ENCODE data around the gene MYLK. TPM values are rescaled to one million over a fixed set of nuclear protein-coding genes. Genes with fewer than 3 reads are reported as not detected.

Gene MYLK
- total RNA-seq, 2 donors from 2014 or later: 2.1 to 52.1 TPM

- Mint-ChIP-seq H3K36me3 (ENCODE audit: low read depth) (peaks cover 3% of the 10 kb centered on the region), H3K4me1 (no peaks in the 10 kb centered on the region), H3K27me3 (peaks cover 4% of the 10 kb centered on the region), H3K4me3 (no peak overlapping the region), H3K27ac (no peak overlapping the region)
- H3K9me3 ChIP-seq (ENCODE audit: control insufficient read depth, low read length, poor library complexity, severe bottlenecking): no peaks in the 10 kb centered on the region
- ATAC-seq (no peak), DNase-seq (no peak)
Observed at GRCh38 chr3:123632161-123632655, 251.9 kb downstream of the MYLK start.

DNA sequence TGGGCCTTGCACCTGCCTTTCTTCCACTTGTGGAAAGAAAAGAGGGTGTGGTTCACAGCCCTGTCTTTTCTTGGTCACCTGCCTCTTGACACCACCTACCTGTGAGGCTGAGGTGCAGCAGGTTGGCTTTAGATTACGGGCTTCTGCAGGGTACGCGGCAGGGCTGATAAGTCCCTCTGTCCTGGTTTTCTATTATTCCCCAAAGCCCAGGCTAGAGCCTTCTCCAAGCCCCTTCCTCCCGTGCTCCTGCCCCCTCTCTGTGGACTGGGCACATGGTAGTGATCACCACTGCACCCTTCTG is 254.4 kb downstream of the MYLK start:
- H3K36me3 Mint-ChIP-seq (ENCODE audit: low read depth): no peaks in the 10 kb centered on the region
- H3K9me3 ChIP-seq (ENCODE audit: control insufficient read depth, low read length, poor library complexity, severe bottlenecking): no peaks in the 10 kb centered on the region
- no peak for DNase-seq
- no peak overlapping the region for H3K27ac Mint-ChIP-seq
- no peaks in the 10 kb centered on the region for H3K4me1 Mint-ChIP-seq
- H3K4me3 Mint-ChIP-seq: no peak overlapping the region
- H3K27me3 Mint-ChIP-seq: peaks cover 10% of the 10 kb centered on the region
- ATAC-seq: no peak

- Mint-ChIP-seq H3K27ac (no peak overlapping the region), H3K27me3 (peaks cover 12% of the 10 kb centered on the region), H3K4me1 (no peaks in the 10 kb centered on the region), H3K36me3 (ENCODE audit: low read depth) (no peaks in the 10 kb centered on the region), H3K4me3 (no peak overlapping the region)
- H3K9me3 ChIP-seq (ENCODE audit: control insufficient read depth, low read length, poor library complexity, severe bottlenecking): no peaks in the 10 kb centered on the region
- ATAC-seq: no peak
- DNase-seq: no peak
Observed at GRCh38 chr3:123628996-123629746, 255.0 kb downstream of the MYLK start.

DNA sequence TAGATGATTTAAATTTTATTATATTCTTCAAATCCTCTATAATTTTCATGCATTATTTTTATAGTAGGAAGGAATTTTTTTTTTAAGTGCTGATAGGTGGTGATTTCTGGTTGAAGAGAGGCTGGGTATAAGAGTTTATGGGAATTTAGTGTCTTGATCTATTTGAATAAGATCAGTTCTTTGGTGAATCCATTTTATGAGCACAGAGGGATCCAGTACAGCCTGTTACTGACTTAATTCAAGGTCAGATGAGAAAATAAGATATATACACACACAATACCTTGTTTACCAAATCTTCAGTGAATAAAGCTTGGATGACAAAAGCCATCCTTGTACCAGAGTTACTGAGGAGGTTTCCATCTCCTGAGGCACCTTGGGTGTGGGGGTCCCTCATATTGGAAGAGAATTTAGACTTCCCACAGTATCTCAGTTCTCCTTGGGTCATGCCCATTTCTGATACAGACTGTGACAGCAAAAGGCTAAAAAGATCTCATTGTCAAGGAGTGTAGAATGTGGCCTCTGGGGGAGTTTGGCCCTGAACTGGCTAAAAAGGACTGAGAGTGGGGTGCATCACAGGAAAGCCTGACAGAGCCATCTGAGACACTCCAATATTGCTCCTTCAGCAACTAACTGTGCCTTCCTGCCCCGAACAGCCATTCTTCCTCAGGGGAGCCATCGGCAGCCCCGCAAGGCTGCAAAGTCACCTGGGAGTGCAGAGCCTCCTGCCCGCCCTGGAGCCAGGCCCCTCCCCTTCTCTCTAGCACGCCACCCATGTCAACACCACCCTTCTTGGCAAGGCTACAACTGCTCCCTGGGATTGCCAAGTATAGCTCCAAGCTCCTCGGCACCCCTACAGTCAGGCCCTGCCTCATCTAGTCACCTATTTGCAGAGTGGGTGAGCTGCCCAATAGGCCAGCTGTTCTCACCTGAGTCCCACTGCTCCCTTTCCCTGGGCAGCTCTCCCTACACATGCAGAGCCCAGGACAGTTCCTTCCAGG is 256.2 kb downstream of the MYLK start:
- DNase-seq (no peak), ATAC-seq (no peak)
- H3K4me1 Mint-ChIP-seq: no peaks in the 10 kb centered on the region
- no peak overlapping the region for H3K4me3 Mint-ChIP-seq
- H3K27me3 Mint-ChIP-seq: peaks cover 12% of the 10 kb centered on the region
- no peak overlapping the region for H3K27ac Mint-ChIP-seq
- H3K9me3 ChIP-seq (ENCODE audit: control insufficient read depth, low read length, poor library complexity, severe bottlenecking): no peaks in the 10 kb centered on the region
- no peaks in the 10 kb centered on the region for H3K36me3 Mint-ChIP-seq (ENCODE audit: low read depth)

- Mint-ChIP-seq H3K4me1 (no peaks in the 10 kb centered on the region), H3K36me3 (ENCODE audit: low read depth) (no peaks in the 10 kb centered on the region), H3K27me3 (peaks cover 12% of the 10 kb centered on the region), H3K4me3 (no peak overlapping the region), H3K27ac (no peak overlapping the region)
- DNase-seq (no peak), ATAC-seq (no peak)
- H3K9me3 ChIP-seq (ENCODE audit: control insufficient read depth, low read length, poor library complexity, severe bottlenecking): no peaks in the 10 kb centered on the region
Observed at GRCh38 chr3:123626881-123627280, 257.3 kb downstream of the MYLK start.

DNA sequence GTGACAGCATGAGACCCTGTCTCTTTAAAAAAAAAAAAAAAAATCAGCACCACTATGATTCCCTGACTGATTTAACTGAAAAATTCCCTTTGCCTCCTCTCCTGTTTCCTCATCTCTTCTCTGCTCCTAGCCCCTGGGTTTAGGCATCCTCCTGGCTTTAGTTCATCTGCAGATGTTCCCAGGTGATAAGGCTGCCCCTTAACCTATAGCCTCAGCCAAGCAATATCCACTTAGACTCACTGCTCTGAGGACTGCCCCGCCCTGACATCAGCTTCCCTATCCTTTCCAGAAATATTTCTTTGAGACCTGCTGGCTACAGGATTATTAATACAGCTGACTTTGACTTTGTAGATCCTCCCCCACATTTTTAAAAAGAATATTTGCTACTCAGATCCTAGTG is 259.8 kb downstream of the MYLK start:
- Mint-ChIP-seq H3K27me3 (peaks cover 12% of the 10 kb centered on the region), H3K4me1 (no peaks in the 10 kb centered on the region), H3K4me3 (no peak overlapping the region), H3K27ac (no peak overlapping the region), H3K36me3 (ENCODE audit: low read depth) (no peaks in the 10 kb centered on the region)
- no peak for ATAC-seq
- no peaks in the 10 kb centered on the region for H3K9me3 ChIP-seq (ENCODE audit: control insufficient read depth, low read length, poor library complexity, severe bottlenecking)
- DNase-seq: no peak

DNA sequence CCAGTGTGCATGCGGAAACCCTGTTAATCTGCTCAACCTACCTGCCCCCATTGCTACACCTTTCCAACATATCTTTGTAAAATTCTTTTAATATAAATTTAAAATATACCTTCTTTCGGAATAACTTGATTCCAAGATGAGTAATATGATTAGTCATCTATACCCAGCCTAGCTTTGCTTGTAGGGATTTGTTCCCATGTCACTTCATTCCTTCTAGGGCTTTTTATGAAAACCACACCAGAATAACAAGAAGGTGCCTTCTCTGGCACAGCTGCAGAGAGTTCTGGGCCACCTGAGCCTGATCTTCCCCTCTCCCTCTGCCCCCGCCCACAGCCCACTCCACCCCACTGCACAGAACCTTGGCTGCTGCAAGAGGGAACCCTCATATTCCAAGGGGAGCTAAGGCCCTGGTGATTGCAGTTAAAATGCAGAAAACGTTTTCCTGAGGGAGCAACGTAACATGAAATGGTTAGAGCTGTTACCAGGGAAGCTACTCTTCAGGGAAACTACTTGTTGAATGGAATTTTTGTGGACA is 260.7 kb downstream of the MYLK start:
- no peaks in the 10 kb centered on the region for H3K4me1 Mint-ChIP-seq
- no peak for DNase-seq
- H3K9me3 ChIP-seq (ENCODE audit: control insufficient read depth, low read length, poor library complexity, severe bottlenecking): no peaks in the 10 kb centered on the region
- H3K36me3 Mint-ChIP-seq (ENCODE audit: low read depth): no peaks in the 10 kb centered on the region
- no peak overlapping the region for H3K27ac Mint-ChIP-seq
- ATAC-seq: no peak
- H3K4me3 Mint-ChIP-seq: no peak overlapping the region
- peaks cover 9% of the 10 kb centered on the region for H3K27me3 Mint-ChIP-seq

DNA sequence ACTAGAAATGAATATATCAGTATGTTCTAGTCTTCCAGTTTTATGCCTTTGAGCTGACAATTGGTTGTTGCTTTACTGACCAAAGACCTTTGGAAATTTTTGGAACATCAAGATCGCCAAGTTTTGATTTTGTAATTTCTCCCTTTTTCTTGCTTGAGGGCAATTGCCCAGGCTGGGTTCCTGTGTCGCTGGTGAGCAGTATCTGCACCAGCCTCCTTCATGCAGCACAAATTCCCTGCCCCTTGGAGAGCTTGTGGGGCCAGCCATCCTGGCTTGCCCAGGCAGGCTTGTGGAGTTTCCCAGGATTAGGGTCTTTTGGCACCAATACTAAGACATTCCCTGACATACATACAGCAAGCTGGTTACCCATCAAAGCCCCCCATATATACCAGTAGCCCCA is 261.4 kb downstream of the MYLK start:
- no peaks in the 10 kb centered on the region for H3K9me3 ChIP-seq (ENCODE audit: control insufficient read depth, low read length, poor library complexity, severe bottlenecking)
- ATAC-seq (no peak), DNase-seq (no peak)
- Mint-ChIP-seq H3K4me3 (no peak overlapping the region), H3K4me1 (no peaks in the 10 kb centered on the region), H3K36me3 (ENCODE audit: low read depth) (no peaks in the 10 kb centered on the region), H3K27ac (no peak overlapping the region), H3K27me3 (peaks cover 8% of the 10 kb centered on the region)

GRCh38 chr3:123621850-123622189 is 262.3 kb downstream of the MYLK start:
- Mint-ChIP-seq H3K4me1 (no peaks in the 10 kb centered on the region), H3K27me3 (peaks cover 8% of the 10 kb centered on the region), H3K27ac (no peak overlapping the region), H3K4me3 (no peak overlapping the region), H3K36me3 (ENCODE audit: low read depth) (no peaks in the 10 kb centered on the region)
- ATAC-seq (no peak), DNase-seq (no peak)
- H3K9me3 ChIP-seq (ENCODE audit: control insufficient read depth, low read length, poor library complexity, severe bottlenecking): no peaks in the 10 kb centered on the region

DNA sequence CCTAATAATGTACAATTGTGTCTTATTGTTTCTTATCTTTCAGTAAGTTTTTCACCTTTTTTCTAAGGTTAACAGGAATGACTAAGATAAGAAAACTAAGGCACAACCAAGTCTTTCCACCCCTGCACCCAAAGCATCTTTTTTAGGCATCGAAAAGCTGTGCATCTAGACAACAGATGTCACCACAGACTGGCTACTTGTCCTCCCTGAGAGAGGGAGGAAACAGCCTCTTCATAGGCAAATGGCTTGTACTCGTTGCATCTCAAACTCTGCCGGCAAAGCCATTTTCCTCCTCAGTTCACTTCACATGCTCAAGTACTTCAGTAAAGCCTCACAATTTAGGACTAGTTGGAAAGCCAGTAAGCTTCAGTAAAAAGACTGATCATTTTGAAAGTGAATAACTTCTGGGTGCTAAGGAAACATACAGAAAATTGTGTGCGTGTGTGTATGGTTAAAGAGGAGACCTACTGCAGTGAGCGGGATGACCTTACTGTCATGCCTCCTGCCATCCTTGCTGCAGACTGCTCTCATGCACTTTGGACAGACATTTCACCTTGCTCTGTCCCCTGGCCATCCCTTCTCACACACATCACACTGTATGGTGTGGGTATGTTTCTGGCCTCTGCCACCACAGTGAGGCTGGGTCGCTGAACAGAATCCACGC is 262.8 kb downstream of the MYLK start:
- H3K27ac Mint-ChIP-seq: no peak overlapping the region
- H3K4me3 Mint-ChIP-seq: no peak overlapping the region
- DNase-seq (no peak), ATAC-seq (no peak)
- H3K36me3 Mint-ChIP-seq (ENCODE audit: low read depth): no peaks in the 10 kb centered on the region
- H3K9me3 ChIP-seq (ENCODE audit: control insufficient read depth, low read length, poor library complexity, severe bottlenecking): no peaks in the 10 kb centered on the region
- peaks cover 8% of the 10 kb centered on the region for H3K27me3 Mint-ChIP-seq
- H3K4me1 Mint-ChIP-seq: no peaks in the 10 kb centered on the region

DNA sequence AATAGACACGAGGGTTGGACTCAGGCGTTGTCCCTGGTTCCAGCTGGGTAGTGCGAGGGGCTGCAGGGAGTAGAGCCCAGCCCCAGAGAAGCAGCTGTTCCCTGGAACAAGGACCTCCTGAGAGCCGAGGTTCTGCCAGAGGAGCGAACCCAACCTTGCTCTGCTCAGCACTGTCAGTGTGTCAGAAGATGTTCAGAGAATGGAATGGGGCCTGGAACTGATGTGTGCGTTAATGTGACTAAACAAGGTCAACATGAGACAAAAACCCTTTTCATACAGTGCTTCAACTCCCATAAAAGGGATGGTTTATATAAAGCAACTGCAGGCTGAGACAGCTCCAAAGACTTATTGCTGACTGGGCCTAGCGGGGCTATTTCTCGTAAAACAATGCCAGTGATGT is 263.8 kb downstream of the MYLK start:
- no peaks in the 10 kb centered on the region for H3K9me3 ChIP-seq (ENCODE audit: control insufficient read depth, low read length, poor library complexity, severe bottlenecking)
- Mint-ChIP-seq H3K27ac (no peak overlapping the region), H3K4me3 (no peak overlapping the region), H3K27me3 (peaks cover 8% of the 10 kb centered on the region), H3K36me3 (ENCODE audit: low read depth) (no peaks in the 10 kb centered on the region), H3K4me1 (no peaks in the 10 kb centered on the region)
- ATAC-seq (no peak), DNase-seq (no peak)

DNA sequence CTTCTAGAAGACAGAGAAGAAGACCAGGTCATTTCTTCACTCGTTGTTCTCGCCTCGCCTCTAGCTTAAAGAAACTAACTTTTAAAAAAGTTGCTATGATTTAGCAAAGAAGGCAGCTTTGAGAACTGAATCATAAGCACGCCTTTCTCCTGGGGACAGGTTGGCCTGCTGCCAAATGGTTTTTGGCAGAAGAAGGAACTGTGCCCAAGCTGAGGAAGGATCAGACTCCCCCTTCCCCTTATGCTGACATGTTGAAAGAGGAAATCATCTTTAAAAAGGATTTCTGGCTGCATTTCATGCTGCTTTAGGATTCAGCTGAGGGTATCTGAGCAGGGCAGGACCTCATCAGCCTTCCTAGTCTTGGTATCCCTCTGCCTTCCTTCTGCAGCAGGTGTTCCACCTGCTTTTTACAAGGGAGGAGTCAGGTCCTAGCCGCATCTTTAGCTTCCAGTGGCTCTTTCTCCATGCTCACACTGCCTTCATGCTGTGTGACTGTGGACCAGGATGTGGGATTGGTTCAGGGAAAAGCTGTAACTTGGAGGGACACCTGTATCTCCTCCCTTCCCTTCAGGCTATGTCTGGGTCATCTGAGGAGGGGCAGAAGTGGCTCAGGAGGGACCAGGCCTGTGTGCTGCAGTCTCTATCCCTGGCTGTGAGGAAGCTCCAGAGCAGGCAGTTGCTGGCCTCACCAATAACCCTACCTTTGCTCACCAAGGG is 265.2 kb downstream of the MYLK start:
- H3K4me1 Mint-ChIP-seq: no peaks in the 10 kb centered on the region
- no peaks in the 10 kb centered on the region for H3K36me3 Mint-ChIP-seq (ENCODE audit: low read depth)

More for the DNA sequence above, 265.2 kb downstream of the MYLK start:
- ATAC-seq (no peak), DNase-seq (no peak)
- Mint-ChIP-seq H3K27ac (no peak overlapping the region), H3K27me3 (no peaks in the 10 kb centered on the region), H3K4me3 (no peak overlapping the region)
- no peaks in the 10 kb centered on the region for H3K9me3 ChIP-seq (ENCODE audit: control insufficient read depth, low read length, poor library complexity, severe bottlenecking)
